Stimulated activated CD4-positive, alpha-beta T cell treated with anti-CD3 and anti-CD28 coated beads, TNF-alpha, amount 100 ng/mL, for 1 hour (primary cell): ENCODE results near the gene MAGIX.

Experiments
- DNase-seq, 3 donors: peaks; one replicate each; pipeline ENCODE4 v3.0.0-alpha.2; 2020; ENCODE audit warnings: low read depth in 3 of 3, low spot score in 1 of 3

The MAGIX gene

DNA sequence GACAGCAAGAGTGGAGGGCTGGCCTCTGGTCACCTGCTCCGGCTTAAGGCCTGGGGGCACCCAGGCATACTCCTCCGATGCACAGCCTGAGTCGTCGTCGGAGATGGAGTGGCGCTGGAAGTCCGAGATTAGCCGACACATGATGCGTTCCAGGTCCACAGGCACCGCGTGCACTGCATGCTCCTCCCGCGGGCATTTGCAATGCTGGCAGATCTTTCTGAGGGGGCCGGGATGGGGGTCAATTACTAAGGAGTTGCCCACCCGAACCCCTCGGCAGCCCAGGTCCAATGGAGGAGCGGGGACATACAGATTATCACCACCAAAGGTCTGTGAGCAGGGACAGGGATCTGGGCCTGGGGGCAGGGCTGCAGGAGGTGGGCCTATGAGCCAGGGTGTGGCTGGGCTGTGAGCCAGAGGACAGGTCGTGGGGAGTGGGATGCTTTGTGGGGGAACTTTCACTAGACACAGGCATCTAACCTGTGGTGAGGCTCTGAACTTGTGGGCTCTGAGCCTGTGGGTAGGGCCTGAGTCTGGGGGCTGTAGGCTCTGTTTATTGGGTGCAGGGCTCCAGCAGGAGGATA, 21.2 kb downstream of the MAGIX start:
- DNase-seq, result no peak

DNA sequence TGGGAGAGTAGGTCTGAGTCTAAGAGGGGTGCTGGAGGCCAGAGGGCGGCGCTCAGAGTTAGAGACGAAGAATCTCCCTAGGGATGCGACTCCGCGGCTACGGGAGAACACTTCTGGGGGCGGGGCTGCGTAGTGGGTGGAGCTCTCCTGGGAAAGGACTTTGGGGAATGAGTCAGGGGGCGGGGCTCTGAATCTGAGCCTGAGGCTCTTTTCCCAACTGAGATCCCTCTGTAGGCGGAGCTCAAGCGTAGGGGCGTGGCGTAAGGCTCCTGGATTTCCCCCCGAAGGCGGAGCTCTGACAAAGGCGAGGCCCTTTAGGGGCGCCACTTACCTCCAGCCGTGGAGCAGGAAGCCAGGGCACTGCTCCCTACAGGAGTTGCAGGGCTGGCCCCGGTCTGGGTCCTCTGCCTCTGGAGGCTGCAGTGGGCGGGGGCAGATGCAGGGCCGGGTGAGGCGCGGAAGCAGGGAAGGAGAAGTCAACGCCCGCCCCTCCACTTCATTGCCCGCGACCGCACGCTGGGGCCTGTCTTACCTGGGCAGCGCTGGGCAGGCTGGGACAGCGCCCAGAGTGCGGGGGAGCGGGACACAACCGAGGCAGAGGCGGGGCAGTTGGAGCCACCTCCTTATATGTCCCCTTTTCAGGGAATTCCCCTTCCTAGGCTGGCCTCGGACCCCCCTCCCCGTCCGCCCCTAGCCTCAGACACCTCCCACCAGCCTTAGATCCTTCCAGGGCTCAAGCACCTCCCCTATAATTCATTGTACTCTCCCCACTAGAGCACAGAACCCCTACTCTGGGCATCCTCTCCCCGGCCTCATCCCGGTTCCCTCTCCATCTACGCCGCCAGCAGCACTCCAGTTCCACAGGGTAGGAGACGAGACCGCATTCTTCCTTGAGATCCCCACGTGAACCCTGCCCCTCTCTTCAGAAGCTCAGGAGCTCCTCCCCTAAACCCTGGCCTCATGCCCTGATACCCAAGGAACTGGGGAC, 22.0 kb downstream of the MAGIX start:
- no peak for DNase-seq

DNA sequence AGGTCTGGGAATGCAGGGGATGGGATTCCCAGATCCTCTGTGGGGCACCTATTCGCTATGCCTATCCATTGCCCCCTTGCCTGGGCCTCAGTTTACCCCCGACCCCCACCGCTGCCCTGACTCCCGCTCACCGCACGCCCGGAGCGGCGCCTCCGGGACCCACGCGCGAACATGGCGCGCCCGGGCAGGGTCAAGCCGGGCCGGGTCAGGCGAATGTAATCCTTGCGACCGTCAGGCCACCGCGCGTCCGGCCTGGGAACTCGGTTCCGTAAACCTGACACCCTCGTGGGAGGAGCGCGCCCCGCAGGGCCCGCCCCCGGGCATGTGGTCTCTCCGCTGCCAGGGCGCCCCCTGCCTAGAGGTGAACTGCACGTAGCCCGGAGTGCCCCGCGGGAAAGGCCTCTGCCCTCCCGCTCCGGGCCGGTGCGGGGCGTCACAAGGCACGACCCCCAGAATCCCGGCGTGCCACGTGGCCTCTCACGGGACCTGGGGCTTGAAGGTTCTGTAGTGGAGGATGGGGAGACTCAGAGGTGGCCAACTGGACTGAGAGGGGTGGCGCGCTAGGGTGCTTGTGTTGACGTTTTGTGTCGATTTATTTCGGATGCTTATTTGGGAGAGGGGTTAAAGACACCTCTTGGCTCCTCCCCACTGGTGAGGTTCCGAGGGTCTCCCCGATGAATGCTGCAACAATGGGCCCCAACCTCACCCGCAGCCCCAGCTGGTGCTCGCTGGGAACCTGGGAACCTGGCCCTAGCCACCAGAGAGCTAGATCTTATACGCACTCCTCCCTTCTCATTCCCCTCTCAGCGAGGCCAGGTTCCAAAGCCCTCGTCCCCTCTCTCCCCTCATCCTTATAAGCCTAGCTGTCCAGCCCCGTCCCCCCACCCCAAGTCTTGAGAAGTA, 23.8 kb downstream of the MAGIX start, which contains the start of gene PRICKLE3:
Gene PRICKLE3 (minus strand): TSS at position 249 of the 903 bp plus-strand sequence. CDS start 76 bp downstream, at position 173.
- DNase-seq, result peak in 1 of 3 donors; percentile 58

DNA sequence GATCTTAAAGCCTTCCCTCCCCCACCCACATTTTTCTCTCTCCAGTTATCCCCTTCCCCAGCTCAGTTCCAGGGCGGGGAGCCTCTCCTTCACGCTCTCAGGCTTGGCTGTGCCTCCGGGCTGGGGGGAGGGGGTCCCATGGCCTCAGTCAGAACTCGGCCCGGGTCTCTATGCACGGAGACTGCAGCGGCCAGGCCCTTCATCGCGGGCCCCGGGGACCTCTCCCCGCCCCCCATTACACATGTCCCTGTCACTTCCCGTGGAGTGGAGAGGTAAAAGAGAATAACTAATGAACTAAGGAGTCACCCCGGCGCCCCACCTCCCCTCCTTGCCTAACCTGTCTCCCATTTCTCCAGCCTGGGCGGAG, 24.5 kb downstream of the MAGIX start:
- DNase-seq, result no peak

DNA sequence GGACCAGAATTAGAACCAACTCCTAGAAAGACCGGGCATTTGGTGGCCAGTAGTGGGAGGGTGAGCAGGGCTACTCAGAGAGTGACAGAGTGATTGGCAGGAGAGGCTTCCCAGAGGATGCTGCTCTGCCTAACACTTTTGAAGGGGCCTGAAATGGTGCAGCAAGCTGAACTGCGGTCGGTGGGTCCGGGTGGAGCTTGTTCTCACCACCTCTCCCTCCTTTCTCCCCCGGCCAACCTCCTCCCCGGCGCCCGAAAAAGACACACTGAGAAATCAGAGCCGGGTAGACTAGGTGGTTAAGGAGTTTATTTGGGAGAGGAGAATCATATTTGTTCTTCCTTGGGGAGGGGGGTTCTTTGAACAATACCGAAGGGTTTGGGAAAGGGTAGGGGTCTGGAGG, 25.0 kb downstream of the MAGIX start:
- no peak for DNase-seq

DNA sequence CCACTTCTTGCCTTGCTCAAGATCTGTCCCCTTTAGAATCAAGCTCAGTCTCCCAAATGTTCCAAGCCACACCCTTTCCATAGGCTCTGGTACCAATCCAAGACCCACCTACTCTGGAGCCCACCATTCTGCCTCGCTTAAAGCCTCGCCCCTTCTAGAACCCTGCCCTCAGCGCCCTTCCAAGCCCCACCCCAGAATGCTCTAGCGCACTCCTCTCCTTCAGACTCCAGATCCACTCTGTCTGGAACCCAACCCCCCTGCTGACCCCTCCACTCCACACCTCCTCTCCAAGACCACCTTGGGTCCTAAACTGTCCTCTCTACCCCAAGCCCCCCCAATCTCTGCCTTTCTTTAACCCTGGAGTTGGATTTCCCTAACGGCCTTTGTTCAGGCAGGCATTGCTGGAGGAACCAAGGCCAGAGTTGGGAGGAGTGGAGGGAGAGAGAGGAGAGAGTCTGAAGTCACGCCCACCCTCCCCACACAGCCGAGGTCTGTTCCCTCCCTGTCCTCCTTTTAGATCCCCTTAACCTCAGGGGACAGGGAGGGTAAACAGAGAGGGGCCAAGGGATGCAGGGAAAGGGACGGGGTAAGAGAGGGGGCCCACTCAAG, 26.0 kb downstream of the MAGIX start:
- no peak for DNase-seq

DNA sequence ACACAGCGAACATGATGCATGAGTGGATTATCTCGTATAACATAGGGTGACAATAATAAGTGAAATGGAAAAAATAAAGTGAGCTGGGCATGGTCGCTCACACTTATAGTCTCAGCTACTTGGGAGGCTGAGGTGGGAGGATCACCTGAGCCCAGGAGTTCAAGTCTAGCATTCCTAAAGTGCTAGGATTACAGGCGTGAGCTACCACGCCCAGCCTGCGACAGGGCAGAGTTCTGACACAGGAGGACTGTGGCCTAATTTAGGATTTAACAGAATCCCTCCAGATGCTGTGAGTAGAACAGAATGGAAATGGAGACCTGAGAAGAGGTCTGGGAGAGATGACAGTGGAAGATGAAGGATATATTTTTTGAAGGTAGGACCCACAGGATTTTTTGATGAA, 27.0 kb downstream of the MAGIX start:
- DNase-seq, result no peak

DNA sequence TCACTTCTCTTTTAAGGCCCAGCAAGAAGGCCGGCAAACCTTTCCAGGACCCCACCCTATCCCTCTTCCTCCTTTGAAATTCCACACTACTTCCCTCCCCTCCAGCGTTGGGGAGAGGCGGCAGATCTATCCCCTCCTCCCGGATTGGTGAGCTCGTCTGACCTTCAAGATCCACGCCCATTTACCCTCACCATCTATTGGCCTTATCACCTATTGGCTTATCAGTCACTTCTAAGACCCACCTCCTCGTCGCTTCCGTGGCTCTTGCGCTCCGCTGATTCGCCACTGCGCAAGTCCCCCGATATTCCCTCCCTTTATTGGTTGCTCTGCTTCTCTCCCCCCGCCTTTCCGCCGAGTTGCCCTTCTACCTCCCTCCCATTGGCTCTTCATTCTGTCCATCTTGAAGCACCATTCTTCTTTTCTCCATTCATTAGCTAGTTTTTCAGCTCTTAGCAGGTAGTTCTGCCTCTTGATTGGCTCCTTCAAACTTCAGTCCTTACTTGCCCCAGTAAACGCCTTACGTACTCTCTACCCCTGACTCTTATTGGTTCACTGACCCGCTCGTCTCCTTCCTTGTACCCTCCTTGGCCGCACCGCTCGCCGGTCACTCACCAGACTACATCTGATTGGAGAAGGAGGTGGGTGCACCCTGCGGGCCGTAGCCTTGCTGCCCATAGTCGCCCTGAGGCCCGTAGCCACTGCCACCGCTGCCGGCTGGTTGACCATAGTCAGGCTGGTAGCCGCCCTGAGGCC, 28.4 kb downstream of the MAGIX start:
- peak; percentile 41 to 70 (median 70) for DNase-seq

DNA sequence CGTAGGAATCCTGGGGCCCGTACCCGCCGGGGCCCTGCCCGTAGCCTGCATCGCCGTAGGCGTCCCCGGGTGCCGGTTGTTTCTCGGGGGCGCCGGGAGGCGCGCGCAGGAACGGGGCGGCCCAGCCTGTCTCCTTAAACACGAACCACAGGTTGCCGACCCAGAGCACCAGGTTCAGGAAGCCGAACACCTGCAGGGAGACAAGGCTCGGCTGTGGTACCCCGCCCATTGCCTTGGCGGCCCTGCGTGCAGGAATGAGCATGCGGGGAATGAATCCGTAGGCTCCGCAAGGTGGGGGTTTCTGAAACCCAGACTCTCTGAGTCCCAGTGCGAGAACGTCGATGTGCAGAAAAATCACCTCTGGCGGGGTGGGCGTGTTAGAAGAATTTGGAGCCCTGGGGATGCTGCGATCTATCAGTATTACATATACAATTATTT, 29.0 kb downstream of the MAGIX start:
- no peak for DNase-seq

DNA sequence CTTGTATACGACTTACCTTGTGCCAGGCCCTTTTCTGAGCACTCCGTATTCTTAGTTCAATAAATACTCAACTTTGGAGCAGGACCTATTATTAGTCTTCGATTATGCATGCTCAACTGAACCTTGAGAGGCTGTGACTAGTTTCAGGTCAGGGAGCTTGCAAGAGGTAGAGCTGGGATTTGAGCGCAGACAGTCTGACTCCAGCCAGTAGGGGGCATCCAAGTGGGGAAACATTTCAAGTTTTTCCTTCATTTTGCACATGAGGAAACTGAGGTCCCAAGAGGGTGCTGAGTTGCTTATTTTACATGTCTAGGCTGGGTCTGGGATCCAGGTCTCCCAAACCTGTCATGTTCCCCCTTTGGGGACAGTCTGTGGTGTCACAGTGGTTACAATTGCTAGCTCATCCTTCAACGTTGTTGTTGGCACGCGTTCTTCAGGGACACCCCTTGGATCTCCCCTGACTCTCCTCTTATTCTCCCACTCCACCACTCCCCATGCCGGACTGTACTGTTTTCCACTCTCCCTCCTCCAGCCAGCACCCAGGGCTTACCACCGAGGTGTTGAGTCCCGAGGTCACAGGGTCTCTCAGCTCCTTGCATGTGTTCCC, 30.3 kb downstream of the MAGIX start:
- DNase-seq, result no peak

DNA sequence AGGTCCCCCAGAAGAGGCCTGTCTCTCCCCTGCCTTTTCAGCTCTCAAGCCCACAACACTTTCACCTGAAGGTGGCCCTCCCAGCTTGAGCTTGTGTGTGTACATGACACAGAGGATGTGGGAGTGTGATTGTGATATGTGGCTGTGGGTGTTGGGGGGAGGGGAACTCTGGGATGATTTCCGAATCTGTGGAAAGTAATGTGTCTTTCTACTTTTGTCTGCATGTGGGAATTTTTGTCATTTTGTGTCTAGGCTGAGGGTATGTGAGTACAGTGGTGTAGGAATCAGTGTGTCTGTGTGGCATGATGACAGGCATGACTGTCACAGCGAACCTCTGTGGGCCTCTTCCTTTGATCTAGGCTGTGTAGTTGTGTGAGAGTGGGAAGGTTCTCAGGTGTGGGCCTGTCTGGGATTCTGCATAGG, 31.0 kb downstream of the MAGIX start:
- DNase-seq, result no peak

DNA sequence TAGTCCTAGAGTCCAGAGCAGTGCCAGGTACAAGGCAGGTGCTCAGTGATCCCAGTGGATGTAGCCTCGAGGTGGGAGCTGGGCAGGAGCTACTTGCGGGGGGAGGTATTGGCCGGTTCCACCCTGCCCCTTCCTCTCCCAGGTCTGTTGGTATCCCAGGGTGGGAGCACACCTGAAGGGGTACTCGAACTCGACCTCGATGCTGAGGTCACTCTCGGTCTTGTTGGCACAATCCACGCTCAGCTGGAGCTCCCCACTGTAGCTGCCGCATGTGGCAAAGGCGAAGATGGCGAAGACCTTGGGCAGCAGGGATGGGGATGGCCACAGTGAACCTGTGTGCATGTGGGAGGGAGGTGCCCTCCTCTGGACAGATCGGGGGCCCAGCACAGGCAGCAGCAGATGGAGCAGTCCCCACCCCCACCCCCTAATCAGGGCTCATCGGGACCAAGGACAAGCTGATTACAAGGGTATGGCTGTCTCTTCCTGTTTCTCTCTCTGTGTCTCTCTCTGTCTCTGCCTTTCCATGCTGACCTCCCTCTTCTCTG, 35.1 kb downstream of the MAGIX start:
- DNase-seq, result no peak

DNA sequence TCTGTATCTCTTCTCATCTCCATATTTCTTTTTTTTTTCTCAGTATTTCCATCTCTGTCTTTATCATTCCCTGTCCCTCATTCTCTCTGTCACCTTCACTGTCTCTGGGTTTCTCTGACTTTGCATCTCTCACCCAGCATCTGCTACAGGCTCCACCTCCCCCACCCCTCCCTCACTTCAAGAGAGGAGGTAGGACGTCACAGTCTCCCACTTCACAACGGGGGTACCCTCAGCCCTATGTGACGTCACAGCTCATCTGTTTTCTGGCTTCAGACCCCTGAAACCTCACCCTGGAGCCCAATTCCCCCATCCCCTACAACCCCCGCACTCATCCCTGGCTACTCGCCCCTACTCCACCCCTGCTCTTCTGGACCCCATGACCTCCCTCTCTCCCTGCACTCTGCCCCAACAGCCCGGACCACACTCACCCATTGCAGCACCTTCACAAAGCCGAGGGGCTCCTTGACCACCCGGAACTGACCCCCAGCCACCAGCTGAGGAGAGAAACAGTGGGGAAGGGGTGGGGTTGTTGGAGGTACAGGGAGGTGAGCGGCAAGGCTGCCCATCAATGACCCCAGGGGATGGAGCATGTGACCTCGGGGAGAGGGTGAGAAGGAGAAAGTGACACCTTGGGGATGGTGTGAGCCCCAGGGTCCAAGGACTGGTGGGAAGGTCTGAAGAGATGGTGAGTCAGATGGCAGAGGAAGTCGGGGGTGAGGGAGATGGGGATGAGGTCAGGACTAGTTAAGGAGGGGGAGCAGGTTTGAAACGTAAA, 36.2 kb downstream of the MAGIX start:
- DNase-seq, result no peak

DNA sequence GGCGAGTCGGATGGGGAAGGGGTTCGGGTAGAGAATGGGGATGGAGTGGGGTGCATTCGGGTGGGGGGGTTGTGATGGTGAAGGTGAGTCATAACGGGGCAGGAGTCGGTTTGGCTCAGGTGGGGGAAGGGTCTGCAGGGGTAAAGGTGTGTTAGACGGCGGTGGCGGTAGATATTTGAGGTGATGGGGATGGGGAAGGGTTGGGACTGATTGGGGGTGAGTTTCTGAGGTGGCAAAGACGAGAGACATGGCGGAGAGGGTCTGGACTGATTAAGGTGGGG, 36.7 kb downstream of the MAGIX start:
- DNase-seq, result no peak

DNA sequence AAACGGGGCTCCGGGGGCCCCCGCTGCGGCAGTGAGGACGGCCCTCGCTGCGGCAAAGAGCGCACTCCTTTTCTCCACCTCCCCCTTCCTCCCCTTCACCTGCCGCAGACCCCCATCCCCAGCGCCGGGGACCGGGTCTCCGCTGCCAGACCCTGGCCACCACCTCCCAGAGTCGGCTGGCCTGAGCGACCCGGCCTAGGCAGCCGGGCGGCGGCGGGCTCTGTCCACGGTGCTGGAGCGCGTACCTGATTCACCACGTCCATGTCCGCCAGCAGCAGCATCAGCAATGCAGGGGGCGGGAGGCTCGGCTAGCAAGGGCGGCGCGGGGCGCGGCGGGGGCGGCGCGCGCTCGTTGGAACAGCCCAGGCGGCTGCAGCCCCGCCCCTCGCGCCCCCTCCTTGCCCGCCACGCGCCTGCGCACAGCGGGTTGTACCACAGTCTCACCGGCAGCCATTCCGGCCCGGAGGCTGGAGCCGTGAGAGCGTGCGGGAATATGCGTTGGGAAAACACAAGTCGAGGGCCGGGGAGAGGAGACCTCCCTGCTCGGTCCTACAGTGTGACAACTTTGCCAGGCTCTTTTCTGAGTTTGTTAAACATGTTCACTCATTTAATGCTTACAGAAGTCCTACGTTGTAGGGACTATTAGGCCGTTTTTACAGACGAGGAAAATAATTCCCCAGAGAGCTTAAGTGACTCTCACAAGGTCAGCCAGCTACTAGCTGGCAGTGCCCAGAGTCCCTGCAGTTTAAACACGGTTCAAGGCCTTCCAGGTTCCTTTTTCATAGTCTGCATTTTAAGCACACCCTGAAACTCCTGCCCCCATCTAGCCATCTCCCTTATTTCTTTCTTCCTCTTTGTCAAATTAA, 37.6 kb downstream of the MAGIX start, which contains the start of gene SYP:
Gene SYP (minus strand): TSS at position 288 of the 866 bp plus-strand sequence. CDS start 7 bp downstream, at position 281.
- DNase-seq, result peak; percentile 75 to 78 (median 77)

DNA sequence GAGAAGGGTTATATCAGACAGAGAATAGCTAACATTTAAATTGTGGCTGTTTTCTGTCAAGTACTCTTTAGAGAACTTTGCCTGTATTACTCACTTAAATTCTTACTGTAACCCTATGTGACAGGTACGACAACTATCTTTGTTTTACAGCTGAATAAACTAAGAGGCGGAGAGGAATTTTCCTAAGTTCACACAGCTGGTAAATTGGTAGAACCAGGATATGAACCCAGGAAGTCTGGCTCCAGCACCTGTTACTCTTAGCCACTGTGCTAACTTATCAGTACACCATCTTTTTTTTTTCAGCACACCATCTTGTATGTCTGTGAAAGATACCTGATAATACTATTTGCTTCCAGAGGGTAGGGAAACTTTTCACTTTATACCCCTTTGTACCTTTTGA, 39.5 kb downstream of the MAGIX start:
- no peak for DNase-seq

DNA sequence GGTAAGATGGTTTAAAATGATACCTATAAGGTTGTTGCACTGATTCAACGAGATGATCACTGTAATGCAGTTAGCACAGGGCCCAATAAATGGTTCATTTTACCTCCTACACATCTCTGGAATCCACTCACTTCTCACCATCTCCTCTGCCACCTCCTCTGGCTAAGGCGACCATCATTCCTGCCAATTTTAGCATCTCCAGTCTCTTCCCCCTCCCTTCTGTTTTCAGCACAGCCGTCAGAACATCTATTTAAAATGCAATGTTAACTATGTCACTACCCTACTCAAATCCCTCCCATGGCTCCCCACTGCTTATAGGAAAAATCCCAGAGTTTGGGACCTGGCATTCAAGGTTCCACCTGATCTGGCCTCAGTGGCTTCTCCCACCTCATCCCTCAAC, 41.0 kb downstream of the MAGIX start:
- no peak for DNase-seq

DNA sequence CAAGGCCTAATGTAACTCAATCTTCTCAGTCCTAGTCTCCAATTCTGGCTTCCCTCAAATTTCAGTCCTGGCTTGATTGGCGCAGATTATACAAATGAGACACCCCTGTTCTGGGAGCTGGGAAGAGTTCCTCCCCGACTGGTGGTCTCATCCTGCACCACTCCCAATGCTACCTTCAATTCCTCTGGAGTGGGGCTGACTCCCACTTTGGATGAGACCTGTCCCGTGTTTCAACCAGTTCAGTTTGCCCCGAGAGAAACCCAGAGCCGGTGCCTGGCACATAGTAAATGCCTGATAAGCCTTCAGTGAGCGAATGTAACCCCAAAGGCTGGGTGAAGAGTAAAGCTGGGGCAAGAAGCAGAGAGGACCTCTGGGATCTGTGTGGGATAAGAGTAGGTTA, 41.5 kb downstream of the MAGIX start:
- no peak for DNase-seq
